HG03066 (cell line): ENCODE results near the gene RIPOR2.
"Not testable (repeated sequence)": the region's sequence is repeated elsewhere in the genome, so short reads cannot be mapped to it uniquely, and the experiment has no call there.

ENCODE experiments used
- ATAC-seq: cut with Tn5 transposase; IDR thresholded peaks from one replicate; pipeline ENCODE4 v1.9.1; 2021; ENCODE audit warnings: low read depth; ENCODE audit not compliant: unreplicated experiment

Gene RIPOR2

GRCh38 chr6:24882835-24883555 lies 52.8 kb downstream of the RIPOR2 start:
- no peak for ATAC-seq

- no peak for ATAC-seq
Measured at GRCh38 chr6:24882295-24882694, 53.5 kb downstream of the RIPOR2 start.

DNA sequence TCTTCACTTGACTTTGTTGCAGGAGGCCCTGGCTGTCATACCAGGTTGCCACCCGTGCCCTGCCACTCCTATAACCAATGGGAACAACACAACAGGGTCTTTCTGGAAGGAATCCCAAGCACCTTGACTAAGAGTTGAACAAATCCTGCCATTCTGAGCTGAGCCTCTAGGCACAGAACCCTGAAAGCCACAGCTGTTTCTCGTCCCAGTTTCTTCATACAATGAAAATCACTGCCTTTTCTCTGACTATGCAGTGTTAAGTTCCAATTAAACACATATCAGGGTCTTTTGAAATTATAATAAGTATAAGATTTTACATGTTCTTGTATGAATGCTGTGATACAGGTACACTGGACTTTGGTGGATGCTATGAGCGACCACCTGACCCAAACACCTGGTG lies 54.4 kb downstream of the RIPOR2 start:
- ATAC-seq: no peak

DNA sequence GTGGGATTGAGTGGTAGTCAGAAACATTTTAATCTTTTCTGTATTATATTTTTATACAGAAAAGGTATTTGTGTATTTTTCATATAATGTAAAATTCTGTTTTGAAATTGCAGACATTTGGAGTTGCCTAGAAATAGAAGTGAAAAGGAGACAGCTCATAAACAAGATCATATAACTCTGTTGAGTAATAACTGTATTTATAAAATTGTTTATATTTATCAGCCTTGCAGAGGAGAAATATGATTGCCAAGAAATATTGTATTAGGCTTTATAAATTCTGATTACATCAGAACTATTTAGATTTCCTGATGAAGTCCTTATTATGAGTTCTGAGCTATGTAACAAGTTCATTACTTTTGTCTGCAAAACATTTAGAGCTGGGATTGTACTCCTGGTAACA lies 55.3 kb downstream of the RIPOR2 start:
- no peak for ATAC-seq

DNA sequence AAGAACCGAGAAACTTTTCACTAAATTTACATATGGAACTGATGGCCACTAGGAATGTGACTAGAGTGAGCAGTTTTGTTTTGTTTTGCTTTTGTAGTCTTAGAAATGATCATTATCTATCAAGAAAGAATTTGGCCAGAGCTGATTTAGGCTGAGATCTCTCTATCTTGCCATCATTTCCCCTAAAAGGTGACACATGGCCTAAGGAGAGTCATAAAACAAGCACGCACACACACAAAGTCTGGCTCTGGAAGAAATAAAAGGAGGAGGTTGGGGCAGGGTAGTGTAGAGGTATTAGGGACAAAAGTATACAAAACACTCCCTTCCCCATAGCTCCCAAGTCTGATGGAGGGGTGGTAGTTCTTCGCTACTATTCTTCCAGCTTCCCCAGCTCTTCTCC lies 56.4 kb downstream of the RIPOR2 start:
- no peak for ATAC-seq

GRCh38 chr6:24877747-24878146 lies 58.0 kb downstream of the RIPOR2 start:
- not testable (repeated sequence) for ATAC-seq

DNA sequence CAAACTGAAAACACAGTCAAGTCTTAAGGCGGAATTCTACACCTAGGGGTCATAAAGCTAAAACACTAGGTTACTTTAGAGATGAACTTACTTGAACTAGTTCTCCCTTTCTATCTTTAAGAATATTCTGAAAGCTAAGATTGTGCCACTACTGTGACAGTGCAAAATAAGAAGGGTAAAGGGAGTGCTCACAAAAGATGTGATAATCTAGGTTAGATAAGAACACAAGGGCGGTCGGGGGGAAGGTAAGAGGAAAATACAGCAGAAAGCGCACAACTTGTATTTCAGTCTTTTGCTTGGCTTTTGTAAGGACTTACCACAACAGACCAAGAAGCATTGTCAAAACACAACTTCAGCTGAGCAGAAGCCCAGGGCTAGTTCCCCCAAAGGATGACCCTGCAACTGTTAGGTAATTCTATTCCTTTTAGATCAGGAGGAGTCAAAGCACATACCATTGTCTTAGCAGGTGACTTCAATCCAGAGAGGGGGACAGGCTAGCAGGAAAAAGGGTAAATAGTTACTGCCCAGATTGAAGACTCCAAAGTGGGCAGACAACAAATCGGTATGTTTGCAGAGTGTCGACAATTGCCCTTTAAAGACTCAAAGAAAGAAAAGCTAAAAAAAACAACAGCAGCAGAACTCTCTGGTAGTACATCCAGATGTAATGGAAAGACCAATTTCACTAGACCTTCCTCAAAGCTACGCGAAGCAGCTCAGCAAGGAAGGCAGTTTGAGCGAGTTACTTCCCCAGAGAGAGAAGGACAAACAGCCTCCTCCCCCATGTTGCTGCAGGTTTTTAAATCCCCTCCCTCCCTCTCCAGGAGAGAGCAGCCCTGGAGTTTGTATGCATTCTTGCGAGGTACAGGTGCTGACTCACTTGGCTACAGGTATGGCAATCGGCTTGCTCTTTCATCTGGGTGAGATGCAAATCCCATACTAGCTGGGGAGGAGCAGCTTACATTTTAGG lies 59.0 kb downstream of the RIPOR2 start:
- ATAC-seq: no peak

GRCh38 chr6:24875534-24875901 lies 60.2 kb downstream of the RIPOR2 start:
- ATAC-seq: no peak

DNA sequence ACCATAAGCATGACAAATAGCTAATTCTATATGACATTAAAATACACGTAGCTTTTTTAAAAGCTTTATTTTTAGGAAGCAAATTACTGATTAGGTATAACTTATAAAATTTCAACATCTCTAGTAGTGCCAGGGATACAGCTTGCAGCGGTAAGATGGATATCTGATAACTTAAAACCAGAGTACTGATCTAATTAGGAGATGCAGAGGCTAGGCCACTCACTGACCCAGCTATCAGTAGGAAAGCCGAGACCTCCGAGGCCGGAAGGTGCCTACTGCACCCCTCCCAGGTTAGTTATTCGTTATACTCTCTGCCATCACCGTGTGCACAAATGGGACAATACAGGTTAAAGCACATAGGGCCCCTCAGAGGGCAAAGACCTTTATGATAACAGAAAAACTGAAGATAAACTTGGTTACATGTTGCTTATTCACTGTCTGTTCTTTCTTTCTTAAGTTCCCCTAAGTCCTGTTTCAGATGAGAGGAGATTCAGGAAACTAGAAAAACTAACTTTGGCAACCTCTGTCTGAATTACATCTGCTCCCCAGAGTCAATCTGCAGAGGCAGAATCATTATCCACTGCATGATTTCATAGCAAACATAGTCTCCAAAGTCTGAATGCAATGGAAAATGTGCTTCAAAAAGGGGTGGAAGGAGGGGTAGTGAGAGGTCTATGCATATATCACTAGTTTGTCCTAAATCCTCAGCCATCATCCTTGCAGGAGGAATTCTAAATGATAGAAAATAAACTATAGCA lies 60.8 kb downstream of the RIPOR2 start:
- no peak for ATAC-seq

DNA sequence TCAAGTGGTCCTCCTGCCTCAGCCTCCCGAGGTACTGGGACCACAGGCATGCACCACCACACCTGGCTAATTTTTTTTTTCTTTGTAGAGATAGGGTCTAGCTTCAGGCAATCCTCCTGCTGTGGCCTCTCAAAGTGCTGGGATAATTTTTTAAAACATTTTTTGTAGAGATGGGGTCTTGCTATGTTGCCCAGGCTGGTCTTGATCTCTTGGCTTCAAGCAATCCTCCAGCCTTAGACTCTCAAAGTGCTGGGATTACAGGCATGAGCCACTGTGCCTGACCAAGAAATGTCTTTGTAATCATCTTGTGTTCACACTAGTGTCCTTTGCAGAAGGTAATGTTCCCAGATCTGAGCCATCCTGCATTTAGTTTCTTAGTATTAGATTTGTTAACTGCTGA lies 61.6 kb downstream of the RIPOR2 start:
- ATAC-seq: no peak

GRCh38 chr6:24872779-24873178 lies 63.0 kb downstream of the RIPOR2 start:
- ATAC-seq: no peak

DNA sequence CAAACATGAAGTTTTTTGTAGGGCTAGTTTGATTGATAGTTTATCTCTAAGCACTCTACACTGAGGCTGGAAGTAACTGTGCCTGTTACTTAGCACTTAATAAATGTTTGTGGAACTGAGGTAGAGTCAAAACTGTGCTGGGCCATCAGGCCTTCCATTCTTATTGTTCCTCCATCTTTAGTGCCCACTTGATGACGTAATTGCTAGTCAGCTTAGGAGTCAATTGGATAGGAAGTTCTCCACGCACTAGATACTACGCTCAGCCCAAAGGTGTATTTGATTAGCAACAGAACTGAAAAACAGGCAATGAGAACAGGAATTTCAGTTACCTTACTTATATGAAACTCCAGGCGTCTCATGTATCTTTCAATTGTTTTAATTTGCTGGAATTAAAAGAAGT lies 67.0 kb downstream of the RIPOR2 start:
- ATAC-seq: no peak

DNA sequence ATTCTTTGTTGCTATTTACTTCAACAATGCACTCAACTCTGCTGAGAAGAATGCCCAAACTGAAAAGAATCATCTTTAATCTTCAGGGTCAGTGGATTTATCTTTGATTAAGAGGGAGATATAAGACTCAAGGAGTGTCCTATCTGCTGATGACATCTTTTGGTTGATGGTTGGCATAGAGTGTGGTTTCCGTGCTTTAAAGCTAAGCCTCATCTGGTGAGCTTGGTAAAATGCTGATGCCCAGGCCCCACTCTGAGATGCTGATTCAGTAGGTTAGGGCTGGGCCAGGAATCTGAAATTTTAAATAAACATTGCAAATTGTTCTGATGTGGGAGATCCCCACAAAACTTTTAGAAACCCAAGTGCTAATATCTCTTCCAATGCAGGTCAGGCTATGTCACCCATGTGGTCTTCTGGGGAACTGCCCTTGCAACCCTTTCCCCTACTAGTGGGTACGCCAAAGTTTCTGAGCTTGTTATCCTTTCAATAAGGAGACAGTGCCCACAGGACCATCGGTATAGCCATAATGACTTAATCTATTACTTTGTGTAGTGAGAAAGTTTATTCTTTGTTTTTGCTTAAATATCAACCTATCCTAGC lies 68.6 kb downstream of the RIPOR2 start:
- no peak for ATAC-seq

DNA sequence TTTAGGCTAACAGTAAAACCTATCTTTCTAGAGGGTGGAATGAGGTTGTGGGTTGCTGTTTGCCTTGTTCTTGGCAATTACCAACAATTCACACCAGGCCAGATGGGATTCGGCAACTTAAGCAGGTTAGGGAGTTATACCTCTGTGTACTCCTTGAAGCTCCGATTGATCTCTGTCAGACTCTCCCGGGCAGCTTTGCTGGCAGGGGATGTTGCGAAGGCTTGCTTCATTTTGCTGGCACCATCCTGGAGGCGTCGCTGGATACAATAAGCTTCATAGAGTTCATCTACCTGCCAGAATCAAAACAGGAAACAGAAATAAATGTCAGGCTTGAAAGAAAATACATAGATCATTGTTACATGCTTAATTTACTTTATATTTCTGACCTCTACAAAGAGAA lies 70.6 kb downstream of the RIPOR2 start:
- ATAC-seq: no peak

- no peak for ATAC-seq
Measured at GRCh38 chr6:24864343-24864742, 71.4 kb downstream of the RIPOR2 start.

- ATAC-seq: peak; percentile 77
Measured at GRCh38 chr6:24861934-24862333, 73.8 kb downstream of the RIPOR2 start.

DNA sequence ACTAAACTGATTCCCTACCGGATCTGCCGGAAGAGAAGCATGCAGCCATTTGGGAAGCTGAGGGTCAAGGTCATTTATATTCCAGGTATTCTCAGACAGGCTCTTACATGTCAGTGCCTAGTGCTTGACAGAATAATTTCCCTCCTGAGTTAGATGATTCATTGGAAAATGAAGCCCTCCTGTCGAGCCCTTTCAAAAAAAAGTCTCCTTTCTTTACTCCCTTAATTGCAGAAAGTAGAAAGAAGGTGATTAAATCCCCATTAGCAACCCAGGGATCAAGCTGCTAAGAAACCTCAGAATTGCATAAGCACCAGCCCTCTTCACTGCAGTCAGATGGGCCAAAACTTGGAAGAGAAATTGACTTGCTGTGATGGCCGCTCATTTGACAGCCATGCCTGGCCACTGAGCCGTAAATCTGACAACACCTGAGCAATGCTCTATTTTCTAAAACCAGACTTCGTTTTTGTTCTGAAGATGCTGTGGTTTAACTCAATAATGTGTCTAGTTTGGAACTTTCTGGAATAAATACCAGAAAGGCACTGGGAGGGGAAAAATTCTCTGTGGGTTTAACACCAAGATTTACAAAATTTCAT lies 76.1 kb downstream of the RIPOR2 start:
- no peak for ATAC-seq

GRCh38 chr6:24859132-24859531 lies 76.6 kb downstream of the RIPOR2 start:
- ATAC-seq: no peak

DNA sequence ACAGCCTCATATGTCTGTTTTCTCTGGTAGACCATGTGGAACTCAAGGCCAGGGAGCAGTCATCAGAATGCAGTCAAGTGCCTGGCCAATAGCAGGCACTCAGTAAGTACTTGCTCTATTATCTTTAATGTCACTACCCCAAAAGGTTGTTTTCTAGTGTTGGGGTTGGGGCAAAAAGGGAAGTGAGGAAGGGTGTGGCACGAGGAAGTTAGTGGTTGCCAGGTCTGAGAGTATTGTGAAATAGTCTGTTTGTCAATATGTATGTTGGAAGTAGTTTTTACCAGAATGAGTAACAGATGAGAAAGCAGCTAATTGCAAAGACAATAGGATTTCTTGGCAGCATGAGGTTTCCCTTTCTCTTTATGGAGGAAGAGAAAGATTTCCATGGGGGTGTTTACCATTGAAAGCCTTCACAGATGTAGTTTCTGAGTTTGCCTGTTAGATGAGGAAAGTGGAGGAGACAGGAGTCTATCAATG lies 77.5 kb downstream of the RIPOR2 start:
- peak; percentile 49 for ATAC-seq
